Activated CD4-positive, alpha-beta T cell treated with anti-CD3 and anti-CD28 coated beads, Interleukin-2, amount 10 ng/mL, durations not matched to agents 7 days and 5 days (primary cell): Measurements from ENCODE around the gene IMMT. TPM values are rescaled to one million over a fixed set of nuclear protein-coding genes. Genes with fewer than 3 reads are reported as not detected.
"Not testable (repeated sequence)": the region's sequence is repeated elsewhere in the genome, so short reads cannot be mapped to it uniquely, and the experiment has no call there.

ENCODE experiments used
- CTCF ChIA-PET: fragments of 350-600 bp; sonication (Branson Sonifier 250); formaldehyde crosslinking; loops from one replicate; lab custom pipeline; 2021; ENCODE audit warnings: antibody characterized with exemption; lab: Charles Lee
- POLR2A ChIA-PET: fragments of 350-600 bp; sonication (Branson Sonifier 250); formaldehyde crosslinking; loops from one replicate; lab custom pipeline; 2021; ENCODE audit warnings: antibody characterized with exemption; lab: Charles Lee
- DNase-seq: peaks from one replicate; pipeline ENCODE4 v3.0.0-alpha.2; 2020
- H3K27ac Mint-ChIP-seq: one replicate; pipeline ENCODE4 v1.8.0; 2021; ENCODE audit warnings: mild to moderate bottlenecking, moderate library complexity, mixed read lengths
- H3K27me3 Mint-ChIP-seq: one replicate; pipeline ENCODE4 v1.8.0; 2021; ENCODE audit warnings: mixed read lengths
- H3K36me3 Mint-ChIP-seq: one replicate; pipeline ENCODE4 v1.8.0; 2021; ENCODE audit warnings: low read depth, mixed read lengths
- H3K4me1 Mint-ChIP-seq: one replicate; pipeline ENCODE4 v1.8.0; 2021; ENCODE audit warnings: mixed read lengths
- H3K4me3 Mint-ChIP-seq: one replicate; pipeline ENCODE4 v1.8.0; 2021; ENCODE audit warnings: mild to moderate bottlenecking, moderate library complexity, mixed read lengths
- H3K9me3 Mint-ChIP-seq: one replicate; pipeline ENCODE4 v1.8.0; 2021; ENCODE audit warnings: mixed read lengths
- total RNA-seq, 2 experiments: library from RNA; stranded (reverse); gene quantifications; one replicate each; pipeline ENCODE4 v1.2.3, GENCODE V29; 2021

IMMT gene
- total RNA-seq, 2 experiments from 2014 or later, result 130 to 135 TPM

DNA sequence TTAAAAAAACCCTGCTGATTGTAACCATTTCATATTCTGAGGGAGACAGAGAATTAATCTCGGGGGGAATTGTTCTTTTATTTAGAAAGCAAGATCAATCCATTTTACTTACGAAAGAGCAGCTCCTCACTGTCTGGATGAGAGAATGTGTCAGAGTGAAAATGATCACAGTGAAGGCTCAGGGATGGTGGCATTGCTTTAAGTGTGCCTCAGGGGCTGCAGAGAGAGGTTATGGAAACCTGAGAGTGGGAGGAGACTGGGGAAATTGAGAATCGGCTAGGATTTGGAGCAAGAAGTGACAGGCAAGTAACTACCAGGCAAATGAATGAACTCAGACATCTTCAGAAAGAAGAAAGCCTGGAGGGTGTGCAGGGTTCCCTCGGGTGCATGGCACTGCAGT lies 38.2 kb upstream of the IMMT start:
- Mint-ChIP-seq H3K9me3 (no peaks in the 10 kb centered on the region), H3K27ac (no peak overlapping the region), H3K4me1 (peaks cover 8% of the 10 kb centered on the region), H3K4me3 (no peak overlapping the region), H3K36me3 (no peaks in the 10 kb centered on the region), H3K27me3 (peaks cover 2% of the 10 kb centered on the region)
- no peak for DNase-seq
- ChIA-PET CTCF (interaction anchor here (0.6 to 2.1 kb wide), 2 partner anchors 12 to 114 kb away, joined by 4 to 5 read pairs; no protein-coding TSS in a partner anchor), POLR2A (no interaction called here)

DNA sequence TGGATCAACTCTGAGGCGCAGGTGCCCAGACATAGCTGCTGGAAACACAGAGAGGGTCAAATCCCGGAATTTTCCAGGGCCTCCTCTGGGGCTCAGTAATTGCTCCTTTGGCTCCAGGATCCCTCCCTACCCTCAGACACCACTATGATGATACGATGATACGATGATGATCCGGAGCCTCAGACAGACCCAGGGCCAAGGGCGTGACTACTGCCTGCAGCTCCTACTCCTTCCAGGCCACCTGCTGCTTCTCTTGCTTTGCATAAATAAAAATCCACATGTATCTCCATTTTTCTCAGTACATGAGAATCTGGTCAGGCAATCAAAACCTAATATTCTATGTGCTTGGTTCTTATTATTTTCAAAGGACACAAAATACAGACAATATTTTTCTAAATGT lies 37.6 kb upstream of the IMMT start:
- no peak for DNase-seq
- H3K4me3 Mint-ChIP-seq, result no peak overlapping the region
- ChIA-PET POLR2A (no interaction called here), CTCF (interaction anchor here (0.6 to 2.1 kb wide), 2 partner anchors 11 to 115 kb away, joined by 4 to 5 read pairs; no protein-coding TSS in a partner anchor)
- H3K9me3 Mint-ChIP-seq, result no peaks in the 10 kb centered on the region
- peaks cover 5% of the 10 kb centered on the region for H3K4me1 Mint-ChIP-seq
- H3K36me3 Mint-ChIP-seq, result no peaks in the 10 kb centered on the region
- H3K27ac Mint-ChIP-seq, result no peak overlapping the region
- peaks cover 2% of the 10 kb centered on the region for H3K27me3 Mint-ChIP-seq

DNA sequence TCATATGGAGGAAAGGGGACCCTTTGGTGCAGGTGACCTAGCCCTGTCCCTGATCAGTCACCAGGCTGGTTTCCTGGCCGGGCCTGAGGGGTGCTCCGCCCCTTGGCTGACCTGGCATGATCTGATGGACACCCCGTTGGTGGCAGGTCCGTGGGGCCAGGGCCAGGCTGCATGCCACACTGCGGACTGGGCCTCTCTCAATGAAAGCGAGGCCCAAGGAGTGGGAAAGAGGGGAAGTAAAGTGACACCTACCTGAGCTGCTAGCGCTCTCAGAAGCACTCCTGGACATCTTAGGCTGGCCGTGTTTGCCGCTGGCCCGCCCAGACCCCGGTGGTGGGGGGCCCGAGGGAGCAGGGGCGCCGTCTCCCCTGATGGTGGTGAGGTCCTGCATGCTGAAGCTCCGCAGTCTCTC lies 37.1 kb upstream of the IMMT start:
- no peak overlapping the region for H3K4me3 Mint-ChIP-seq
- peaks cover 2% of the 10 kb centered on the region for H3K27me3 Mint-ChIP-seq
- no peak overlapping the region for H3K27ac Mint-ChIP-seq
- CTCF ChIA-PET, result interaction anchor here (2.1 kb wide), 1 partner anchor 11 kb away, joined by 5 read pairs; no protein-coding TSS in a partner anchor
- H3K36me3 Mint-ChIP-seq, result no peaks in the 10 kb centered on the region
- H3K4me1 Mint-ChIP-seq, result peaks cover 4% of the 10 kb centered on the region
- POLR2A ChIA-PET, result no interaction called here
- H3K9me3 Mint-ChIP-seq, result no peaks in the 10 kb centered on the region
- no peak for DNase-seq

DNA sequence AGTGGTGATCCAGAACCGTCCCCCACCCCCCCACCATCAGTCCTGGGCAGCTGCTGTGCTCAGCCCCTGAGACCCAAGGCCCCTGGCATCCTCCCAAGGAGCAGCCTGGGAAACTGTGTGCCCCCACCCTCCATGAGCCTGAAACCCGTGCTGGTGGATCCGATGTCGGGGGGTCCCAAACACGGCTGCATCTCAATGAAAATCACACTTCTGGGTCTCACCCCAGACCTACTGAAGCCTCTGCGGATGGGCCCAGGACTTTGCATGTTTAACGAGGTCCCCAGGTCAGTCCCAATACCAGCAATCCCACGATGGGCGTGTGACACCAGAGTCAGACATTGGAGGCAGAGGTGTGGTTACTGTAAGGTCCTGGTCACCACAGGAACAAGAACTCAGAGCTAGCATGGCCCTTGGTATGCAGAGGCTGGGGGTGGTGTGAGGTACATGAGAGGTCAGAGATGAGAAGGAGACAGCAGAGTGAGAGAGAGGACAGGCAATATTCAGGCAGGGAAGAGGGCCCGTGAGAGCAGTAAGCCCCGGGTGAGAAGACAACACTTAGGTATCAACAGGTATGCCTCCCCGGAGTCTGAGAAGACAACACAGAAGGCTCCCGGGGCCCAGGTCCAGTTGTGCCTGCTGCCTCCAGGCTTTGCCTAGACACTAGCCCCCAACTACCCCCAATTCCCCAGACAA lies 36.6 kb upstream of the IMMT start:
- H3K4me3 Mint-ChIP-seq, result no peak overlapping the region

DNA sequence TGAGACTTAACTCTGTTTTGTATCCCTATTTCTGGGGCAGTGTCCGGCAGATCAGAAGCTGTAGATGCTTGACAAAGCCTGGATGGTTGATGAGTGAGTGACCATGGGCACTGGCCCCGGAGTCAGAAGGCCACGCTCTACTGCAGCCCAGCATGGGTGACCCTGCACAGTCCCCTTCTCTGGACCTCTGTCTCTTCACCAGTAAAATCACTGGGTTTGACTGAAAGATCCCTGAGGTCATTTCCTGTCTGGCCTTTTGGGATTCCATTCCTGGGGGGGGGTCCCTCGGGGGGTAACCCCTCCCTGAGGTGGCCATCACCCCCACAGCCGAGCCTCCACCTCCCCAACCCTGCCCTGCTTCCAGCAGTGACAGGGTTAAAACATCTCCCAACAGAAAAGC lies 35.7 kb upstream of the IMMT start:
- POLR2A ChIA-PET, result no interaction called here
- CTCF ChIA-PET, result no interaction called here
- H3K27ac Mint-ChIP-seq, result peak overlapping the region; percentile 17

More for the DNA sequence above, 36.6 kb upstream of the IMMT start:
- Mint-ChIP-seq H3K4me1 (no peaks in the 10 kb centered on the region), H3K27me3 (peaks cover 2% of the 10 kb centered on the region), H3K9me3 (no peaks in the 10 kb centered on the region), H3K36me3 (no peaks in the 10 kb centered on the region), H3K27ac (no peak overlapping the region)
- ChIA-PET POLR2A (no interaction called here), CTCF (no interaction called here)
- no peak for DNase-seq

DNA sequence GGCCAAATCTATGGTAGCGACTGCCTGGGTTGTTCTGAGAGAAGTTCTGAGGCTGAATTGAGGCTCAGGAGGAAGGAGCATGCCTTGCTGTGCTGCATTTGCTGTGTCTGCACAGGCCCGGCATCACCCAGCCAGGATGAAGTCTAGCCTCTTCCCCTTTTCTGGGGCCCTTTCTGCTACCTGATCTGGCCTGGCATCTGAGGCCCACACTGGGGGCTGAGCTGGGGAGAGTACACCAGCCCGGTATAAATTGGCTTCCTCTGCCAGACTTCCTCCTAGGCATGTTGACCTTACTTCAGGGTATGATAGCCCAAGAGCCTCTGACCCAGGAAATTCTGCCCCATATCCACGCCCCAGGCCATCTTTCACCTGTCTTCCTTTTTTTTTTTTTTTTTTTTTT lies 34.0 kb upstream of the IMMT start:
- ChIA-PET CTCF (no interaction called here), POLR2A (no interaction called here)
- no peaks in the 10 kb centered on the region for H3K27me3 Mint-ChIP-seq
- peaks cover 17% of the 10 kb centered on the region for H3K4me1 Mint-ChIP-seq
- H3K4me3 Mint-ChIP-seq, result no peak overlapping the region
- H3K36me3 Mint-ChIP-seq, result no peaks in the 10 kb centered on the region
- H3K9me3 Mint-ChIP-seq, result no peaks in the 10 kb centered on the region
- no peak overlapping the region for H3K27ac Mint-ChIP-seq
- DNase-seq, result no peak

More for the DNA sequence above, 35.7 kb upstream of the IMMT start:
- H3K36me3 Mint-ChIP-seq, result no peaks in the 10 kb centered on the region
- no peak overlapping the region for H3K4me3 Mint-ChIP-seq
- no peak for DNase-seq
- peaks cover 2% of the 10 kb centered on the region for H3K4me1 Mint-ChIP-seq
- peaks cover 2% of the 10 kb centered on the region for H3K27me3 Mint-ChIP-seq
- H3K9me3 Mint-ChIP-seq, result no peaks in the 10 kb centered on the region

DNA sequence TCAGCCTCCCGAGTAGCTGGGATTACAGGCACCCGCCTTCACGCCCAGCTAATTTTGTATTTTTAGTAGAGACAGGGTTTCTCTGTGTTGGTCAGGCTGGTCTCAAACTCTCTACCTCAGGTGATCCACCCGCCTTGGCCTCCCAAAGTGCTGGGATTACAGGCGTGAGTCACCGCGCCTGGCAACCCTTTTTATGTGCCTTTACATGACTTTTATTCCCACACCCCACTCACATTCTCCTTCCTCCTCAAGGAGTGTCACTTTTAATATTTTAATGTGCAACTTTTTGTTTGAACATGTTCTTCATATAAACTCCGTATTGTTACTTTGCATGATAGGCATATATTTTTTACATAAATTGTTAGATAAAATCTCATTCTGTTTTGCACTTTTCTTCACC lies 33.3 kb upstream of the IMMT start:
- POLR2A ChIA-PET, H3K27me3 Mint-ChIP-seq, H3K9me3 Mint-ChIP-seq, DNase-seq, H3K27ac Mint-ChIP-seq, H3K4me3 Mint-ChIP-seq, H3K36me3 Mint-ChIP-seq, CTCF ChIA-PET: not testable (repeated sequence)
- peaks cover 23% of the 10 kb centered on the region for H3K4me1 Mint-ChIP-seq

DNA sequence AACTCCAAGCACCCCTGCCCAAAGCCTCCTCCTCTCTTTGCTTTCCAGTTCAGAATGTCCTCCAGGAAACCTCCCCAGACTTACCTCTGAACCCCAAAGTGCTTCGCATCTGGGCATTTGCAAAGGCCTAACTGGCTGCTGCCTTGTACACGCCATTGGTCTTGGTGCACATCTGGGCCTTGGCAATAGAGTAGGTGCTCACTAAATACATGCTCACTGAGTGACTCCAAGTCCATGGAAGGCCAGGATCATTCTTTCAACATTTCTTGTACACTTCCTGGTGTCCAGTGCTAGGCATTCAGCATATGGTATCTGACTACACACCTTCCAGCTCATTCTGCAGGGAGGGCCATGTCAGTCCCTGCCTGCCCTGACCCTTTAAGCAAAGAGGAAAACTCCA lies 32.4 kb upstream of the IMMT start:
- Mint-ChIP-seq H3K36me3 (no peaks in the 10 kb centered on the region), H3K27me3 (no peaks in the 10 kb centered on the region), H3K4me1 (peaks cover 27% of the 10 kb centered on the region), H3K9me3 (no peaks in the 10 kb centered on the region), H3K4me3 (no peak overlapping the region), H3K27ac (no peak overlapping the region)
- DNase-seq, result no peak
- ChIA-PET CTCF (no interaction called here), POLR2A (no interaction called here)

DNA sequence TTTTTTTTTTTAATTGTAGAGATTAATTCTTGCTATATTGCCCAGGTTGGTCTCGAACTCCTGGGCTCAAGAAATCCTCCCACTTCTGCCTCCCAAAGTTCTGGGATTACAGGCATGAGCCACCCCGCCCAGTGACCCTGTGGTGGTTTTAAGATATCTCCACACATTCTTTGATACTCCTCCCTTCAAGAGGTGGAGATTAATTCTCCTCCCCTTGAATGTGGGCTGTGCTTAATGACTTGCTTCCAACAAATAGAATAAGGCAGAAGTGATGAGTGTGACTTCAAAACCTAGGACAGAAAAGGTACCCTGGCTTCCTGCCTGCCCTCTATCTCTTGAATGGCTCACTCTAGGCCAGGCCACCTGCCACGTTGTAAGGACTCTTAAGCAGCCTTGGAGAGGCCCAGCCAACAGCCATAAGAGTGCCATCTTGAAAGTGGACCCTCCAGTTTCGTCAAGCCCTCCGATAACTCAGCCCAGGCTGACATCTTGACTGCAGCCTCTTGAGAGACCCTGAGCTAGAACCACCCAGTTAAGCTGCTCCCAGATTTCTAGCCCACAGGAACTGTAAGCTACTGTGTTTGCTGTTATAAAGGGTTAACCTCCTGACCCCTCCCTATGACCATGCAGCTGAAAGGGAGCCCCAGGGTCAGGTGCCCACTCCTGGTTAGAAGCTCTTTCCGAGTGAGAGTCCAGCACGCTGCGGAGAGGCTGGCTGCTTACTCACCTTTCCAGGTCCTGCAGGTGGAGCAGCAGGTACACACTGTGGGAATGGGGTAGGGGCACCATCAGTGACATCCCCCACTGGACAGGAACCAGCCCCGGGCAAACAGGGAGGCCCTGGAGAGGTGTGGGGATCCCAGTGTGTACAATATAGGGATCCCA lies 31.6 kb upstream of the IMMT start:
- peaks cover 27% of the 10 kb centered on the region for H3K4me1 Mint-ChIP-seq
- no peaks in the 10 kb centered on the region for H3K27me3 Mint-ChIP-seq
- H3K36me3 Mint-ChIP-seq, result no peaks in the 10 kb centered on the region

DNA sequence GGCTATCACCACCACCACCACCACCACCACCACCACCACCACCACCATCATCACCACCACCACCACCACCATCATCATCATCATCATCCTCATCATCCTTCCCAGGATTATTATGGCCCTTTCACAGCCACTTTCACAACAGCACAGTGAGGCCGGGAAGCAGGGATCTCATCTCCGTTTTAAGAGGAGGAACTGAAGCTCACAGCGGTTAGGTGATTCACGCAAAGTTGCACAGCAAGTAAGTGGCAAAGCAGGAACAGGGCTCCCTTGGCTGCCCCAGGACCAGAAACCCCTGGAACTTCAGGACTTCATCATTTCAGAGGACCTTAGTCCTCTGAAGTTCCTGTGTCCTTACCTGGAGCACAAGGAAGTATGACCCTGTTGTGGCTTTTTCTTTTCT lies 30.8 kb upstream of the IMMT start:
- peaks cover 29% of the 10 kb centered on the region for H3K4me1 Mint-ChIP-seq
- ChIA-PET CTCF (interaction anchor here (1.0 kb wide), 1 partner anchor 15 kb away, joined by 4 read pairs; no protein-coding TSS in a partner anchor), POLR2A (no interaction called here)
- peak overlapping the region; percentile 96 for H3K27ac Mint-ChIP-seq
- no peaks in the 10 kb centered on the region for H3K27me3 Mint-ChIP-seq
- no peaks in the 10 kb centered on the region for H3K9me3 Mint-ChIP-seq
- H3K4me3 Mint-ChIP-seq, result no peak overlapping the region
- H3K36me3 Mint-ChIP-seq, result no peaks in the 10 kb centered on the region
- DNase-seq, result no peak

More for the DNA sequence above, 31.6 kb upstream of the IMMT start:
- H3K4me3 Mint-ChIP-seq, result no peak overlapping the region
- peak overlapping the region; percentile 20 for H3K27ac Mint-ChIP-seq
- H3K9me3 Mint-ChIP-seq, result no peaks in the 10 kb centered on the region
- POLR2A ChIA-PET, result no interaction called here
- CTCF ChIA-PET, result no interaction called here
- DNase-seq, result no peak

DNA sequence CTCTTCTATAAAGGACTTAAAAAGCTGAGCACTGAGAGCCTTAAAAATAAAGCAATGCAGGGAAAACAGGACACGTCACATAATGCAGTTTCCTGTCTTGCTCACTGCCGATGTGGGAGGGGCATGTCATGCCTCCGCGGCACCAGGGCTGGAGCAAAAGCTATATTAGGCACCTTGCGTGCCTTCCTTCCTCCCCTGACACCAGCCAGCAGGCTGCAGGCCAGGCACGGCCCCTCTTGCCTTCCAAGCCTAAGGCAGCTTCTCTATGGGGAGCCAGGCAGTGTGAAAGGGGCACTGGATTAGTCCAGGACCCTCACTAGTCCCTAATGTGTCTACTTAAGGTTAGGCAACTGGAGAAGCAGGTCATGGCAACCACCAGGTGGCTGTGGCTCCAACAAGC lies 30.3 kb upstream of the IMMT start:
- no peaks in the 10 kb centered on the region for H3K36me3 Mint-ChIP-seq
- H3K4me1 Mint-ChIP-seq, result peaks cover 32% of the 10 kb centered on the region
- H3K27ac Mint-ChIP-seq, result peak overlapping the region; percentile 96
- no peak overlapping the region for H3K4me3 Mint-ChIP-seq
- CTCF ChIA-PET, result interaction anchor here (1.0 kb wide), 1 partner anchor 15 kb away, joined by 4 read pairs; no protein-coding TSS in a partner anchor
- H3K27me3 Mint-ChIP-seq, result no peaks in the 10 kb centered on the region
- POLR2A ChIA-PET, result no interaction called here
- H3K9me3 Mint-ChIP-seq, result no peaks in the 10 kb centered on the region
- DNase-seq, result peak; percentile 72

DNA sequence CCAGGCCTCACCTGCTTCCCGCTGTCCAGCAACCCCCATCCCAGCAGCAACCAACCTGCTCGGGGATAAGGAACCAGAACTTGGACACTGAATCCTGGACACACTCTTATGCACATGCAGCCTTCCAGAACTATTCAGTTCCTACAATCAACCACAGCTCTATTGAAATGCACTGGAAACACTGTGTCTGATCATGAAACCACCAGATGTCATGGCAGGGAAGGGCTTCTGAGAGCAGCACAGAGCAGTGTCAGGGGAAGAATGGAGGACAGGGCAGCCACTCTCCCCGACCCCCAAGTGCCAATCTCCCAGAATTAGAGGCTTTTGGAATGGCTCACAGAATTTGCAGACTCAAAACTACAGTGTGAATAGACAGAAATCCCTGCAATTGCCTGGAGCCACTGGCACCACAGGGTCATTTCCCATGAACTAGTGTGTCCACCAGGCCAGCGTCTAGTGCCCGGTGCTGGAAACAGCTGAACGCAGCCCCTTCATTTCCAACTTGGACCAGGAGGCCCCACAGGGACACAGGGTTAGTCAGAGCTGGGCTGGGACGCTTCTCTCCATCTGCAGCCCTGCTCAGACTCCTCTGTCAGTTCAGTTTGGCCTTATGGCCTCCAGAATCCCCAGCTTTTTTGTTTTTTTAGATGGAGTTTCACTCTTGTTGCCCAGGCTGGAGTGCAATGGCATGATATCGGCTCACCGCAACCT lies 29.5 kb upstream of the IMMT start:
- CTCF ChIA-PET, result interaction anchor here (0.7 to 1.0 kb wide), 2 partner anchors 16 to 217 kb away, joined by 3 to 4 read pairs; no protein-coding TSS in a partner anchor
- Mint-ChIP-seq H3K4me1 (peaks cover 34% of the 10 kb centered on the region), H3K27ac (peak overlapping the region; percentile 96), H3K36me3 (no peaks in the 10 kb centered on the region), H3K27me3 (no peaks in the 10 kb centered on the region), H3K9me3 (no peaks in the 10 kb centered on the region), H3K4me3 (no peak overlapping the region)
- POLR2A ChIA-PET, result no interaction called here
- DNase-seq, result no peak
